SH-SY5Y (cell line): ENCODE data around the gene RORB.

Experiments
- GATA2 ChIP-seq: IDR thresholded peaks from 2 replicates; pipeline ENCODE4 v1.6.1; 2011; ENCODE audit warnings: mild to moderate bottlenecking, low read depth, low read length
- GATA3 ChIP-seq: IDR thresholded peaks from 2 replicates; pipeline ENCODE4 v1.6.1; 2011; ENCODE audit warnings: low read depth, mild to moderate bottlenecking, low read length, moderate library complexity

DNA sequence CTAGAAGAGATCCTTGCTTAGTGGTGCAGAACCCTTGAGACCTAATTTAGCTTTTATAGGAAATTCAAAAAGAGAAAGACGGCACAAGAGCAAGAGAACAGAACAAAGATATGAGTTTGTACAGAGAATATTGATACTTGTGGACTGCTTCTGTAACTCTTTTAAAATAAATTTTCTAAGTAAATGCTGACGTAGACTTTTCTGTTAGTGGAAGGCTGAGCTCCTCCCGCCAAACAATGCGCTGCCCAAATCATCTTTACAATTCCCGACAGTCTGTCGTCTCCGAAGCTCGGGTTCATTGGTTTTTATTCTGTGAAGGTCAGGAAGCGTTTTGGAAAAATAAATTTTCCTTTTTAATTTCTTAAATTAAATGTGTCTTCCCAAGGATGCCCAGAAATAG lies 22.3 kb downstream of the RORB start:
- no peak for TF ChIP-seq GATA2
- TF ChIP-seq GATA3: no peak
